ENCODE measurements around the gene DNAJC7.

- peak; percentile 83 for TF ChIP-seq POLR2AphosphoS5 (IDR thresholded peaks at IDR 0.05; ENCODE audit: control insufficient read depth, insufficient read depth, low read depth, low read length)
- peak; percentile 64 to 73; a peak in 2 of 4 replicates for TF ChIP-seq SIN3A (IDR thresholded peaks at IDR 0.05; ENCODE audit: borderline replicate concordance in 2 of 2, control insufficient read depth in 1 of 2, low read depth in 2 of 2, low read length in 2 of 2)
- TF ChIP-seq TCF7L2 (IDR thresholded peaks at IDR 0.05; ENCODE audit: low read depth, low read length): no peak
- TF ChIP-seq SMARCA5 (IDR thresholded peaks at IDR 0.05): peak; percentile 96
- peak; percentile 65 to 72 (median 69) for TF ChIP-seq CTCF (IDR thresholded peaks at IDR 0.05 in 2 of 3, conservative IDR thresholded peaks at IDR 0.05 in 1 of 3; ENCODE audit: insufficient read depth in 2 of 3, low read depth in 1 of 3, low read length in 3 of 3)
- peak; percentile 68; the same call in 1 of the 2 replicates for TF ChIP-seq PML (IDR thresholded peaks at IDR 0.05; ENCODE audit: low read length)
- peak; percentile 95 for TF ChIP-seq SPI1 (IDR thresholded peaks at IDR 0.05; ENCODE audit: borderline replicate concordance, low read depth, low read length)
Observed at GRCh38 chr17:41930009-41930832, 87.0 kb downstream of the DNAJC7 start, which contains the start of gene ODAD4.
